ENCODE measurements around the gene GOLT1A. TPM values are rescaled to one million over a fixed set of nuclear protein-coding genes. Genes with fewer than 3 reads are reported as not detected.

Gene GOLT1A
- total RNA-seq, 1 experiment from 2014 or later = not detected

DNA sequence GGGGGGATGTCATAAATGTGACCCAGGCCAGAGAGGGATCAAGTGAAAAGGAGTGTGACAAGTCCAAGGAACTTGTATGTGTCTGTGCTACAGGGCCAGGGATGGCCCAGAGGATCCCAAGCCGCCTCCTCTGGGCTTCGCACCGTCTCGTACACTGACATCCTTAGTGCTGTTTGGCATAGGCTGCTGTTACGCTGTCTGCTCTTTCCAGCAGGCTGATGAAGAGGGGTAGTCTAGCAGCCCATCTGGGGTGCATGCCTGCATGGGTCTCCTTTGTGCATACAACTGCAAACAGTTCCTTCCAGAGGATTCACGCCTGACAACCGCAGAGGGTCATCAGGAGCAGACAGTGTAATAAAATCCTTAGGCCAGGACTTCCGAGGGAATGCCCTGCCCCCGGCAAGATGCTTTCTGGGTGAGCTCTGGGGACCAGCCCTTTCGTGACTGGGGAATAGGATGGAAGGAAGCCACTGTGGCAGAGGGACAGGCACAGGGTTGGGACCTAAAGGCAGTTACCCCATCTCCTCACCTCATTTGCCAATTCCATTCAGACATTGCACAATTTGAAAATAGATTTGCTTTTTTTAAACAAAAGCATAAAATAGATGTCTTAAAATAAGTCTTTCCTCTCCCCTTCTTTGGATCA is 6.3 kb upstream of the GOLT1A start:
- peak; percentile 66 for DNase-seq (ENCODE audit: low read depth)

DNA sequence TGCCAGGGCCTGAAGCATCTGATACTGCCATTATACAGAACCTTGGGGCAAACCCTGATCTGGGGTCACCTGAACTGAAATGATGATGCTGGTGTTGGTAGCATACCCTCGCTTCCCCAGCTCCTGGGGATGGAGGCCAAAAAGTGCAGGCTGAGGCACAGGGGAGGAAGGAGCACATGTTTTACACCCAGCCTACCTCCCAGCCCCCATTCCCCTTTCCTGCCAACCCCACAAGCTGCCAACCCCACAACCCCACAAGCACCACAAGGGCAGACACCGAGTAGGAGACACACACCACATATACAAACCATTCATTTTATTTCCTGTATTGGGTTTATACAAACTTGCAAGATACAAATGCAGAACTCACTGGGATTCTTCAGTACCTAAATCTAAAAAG is 4.8 kb upstream of the GOLT1A start:
- DNase-seq (ENCODE audit: low read depth) = no peak

DNA sequence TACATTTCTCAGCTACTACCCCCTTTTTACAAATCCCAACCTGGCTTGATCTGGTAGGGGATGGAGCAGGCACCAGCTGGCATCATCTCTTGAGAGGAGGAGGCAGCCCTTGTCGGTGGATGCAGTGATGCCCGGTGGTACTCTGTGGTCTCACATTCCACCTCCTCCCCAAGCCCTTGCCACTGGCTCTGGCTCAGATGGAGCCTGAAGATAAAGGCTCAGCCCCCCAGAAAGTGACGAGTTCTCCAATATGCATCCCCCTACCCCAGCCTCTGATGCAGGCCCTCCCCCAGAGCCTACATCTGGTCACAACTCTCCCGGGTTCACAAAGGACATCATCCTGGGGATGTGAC is 3.8 kb upstream of the GOLT1A start:
- DNase-seq (ENCODE audit: low read depth) = no peak

DNA sequence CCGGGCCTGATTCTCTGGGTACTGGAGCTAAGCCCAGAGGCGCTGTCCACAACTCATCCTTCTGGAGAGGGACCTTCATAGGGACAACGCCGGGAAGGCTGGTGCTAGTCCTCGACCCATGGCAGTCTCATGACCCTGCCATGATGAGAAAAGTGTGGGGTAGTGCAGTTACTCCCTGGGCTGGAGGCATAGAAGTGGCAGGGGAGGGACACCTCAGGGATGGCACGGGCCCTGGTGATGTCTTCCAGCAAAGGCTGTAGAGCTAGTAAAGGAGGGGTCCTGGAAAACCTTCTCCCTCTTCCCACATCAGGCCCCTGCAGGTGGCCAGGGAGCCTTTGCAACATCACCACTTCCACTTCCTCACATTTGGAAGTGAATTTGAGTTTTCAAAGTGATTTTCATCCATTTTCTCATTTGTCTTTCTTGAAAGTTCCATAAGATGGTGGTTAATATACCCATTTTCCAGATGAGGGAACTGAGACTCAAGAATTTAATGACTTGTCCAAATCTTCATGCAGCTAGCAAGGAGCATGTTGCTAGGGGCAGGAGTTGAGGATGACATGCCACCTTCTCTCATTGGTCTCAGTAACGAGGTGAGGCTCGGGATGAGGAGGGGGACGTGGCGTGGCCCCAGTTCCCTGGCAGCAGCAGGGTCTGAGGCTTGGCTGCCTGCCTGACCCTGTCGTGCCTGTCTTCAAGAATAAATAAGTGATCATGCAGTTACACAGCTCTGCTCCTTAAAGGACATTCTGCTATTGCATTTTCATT is 3.3 kb upstream of the GOLT1A start:
- DNase-seq (ENCODE audit: low read depth) = no peak

DNA sequence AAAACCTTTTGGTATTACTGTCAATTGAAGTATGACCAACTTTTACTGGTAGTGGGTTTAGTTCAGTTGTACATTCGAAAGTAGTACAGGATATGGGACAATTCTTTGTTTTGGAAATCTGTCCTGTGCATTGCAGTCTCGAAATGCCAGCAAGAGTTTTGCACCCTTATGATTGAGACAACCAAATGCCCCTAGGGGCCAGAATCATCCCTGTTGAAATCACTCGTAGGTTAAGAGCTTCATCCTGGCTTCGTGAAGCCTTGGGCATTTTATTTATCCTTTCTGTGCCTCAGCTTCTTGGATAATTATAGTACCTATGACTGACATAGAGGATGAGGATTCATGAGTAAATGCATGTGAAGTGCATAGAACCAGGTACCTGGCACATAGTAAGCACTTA is 2.4 kb upstream of the GOLT1A start:
- DNase-seq (ENCODE audit: low read depth) = no peak

DNA sequence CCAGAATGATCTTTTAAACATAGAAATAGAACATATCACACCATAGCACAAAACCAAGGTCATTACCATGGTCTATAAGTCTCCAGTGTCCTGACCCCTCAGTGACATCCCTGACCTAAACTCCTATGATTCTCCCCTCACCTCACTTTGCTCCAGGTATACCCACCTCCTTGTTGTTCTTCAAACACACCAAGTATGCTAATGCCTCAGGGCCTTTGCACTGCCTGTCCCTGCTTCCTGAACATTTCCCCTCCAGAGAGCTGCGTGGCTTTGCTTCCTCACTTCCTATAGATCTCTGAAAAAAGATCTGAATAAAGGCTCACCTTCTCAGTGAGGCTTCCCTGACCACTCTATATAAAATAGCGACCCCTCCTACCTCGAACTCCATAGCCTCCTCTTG is 1.1 kb downstream of the GOLT1A start:
- no peak for DNase-seq (ENCODE audit: low read depth)

DNA sequence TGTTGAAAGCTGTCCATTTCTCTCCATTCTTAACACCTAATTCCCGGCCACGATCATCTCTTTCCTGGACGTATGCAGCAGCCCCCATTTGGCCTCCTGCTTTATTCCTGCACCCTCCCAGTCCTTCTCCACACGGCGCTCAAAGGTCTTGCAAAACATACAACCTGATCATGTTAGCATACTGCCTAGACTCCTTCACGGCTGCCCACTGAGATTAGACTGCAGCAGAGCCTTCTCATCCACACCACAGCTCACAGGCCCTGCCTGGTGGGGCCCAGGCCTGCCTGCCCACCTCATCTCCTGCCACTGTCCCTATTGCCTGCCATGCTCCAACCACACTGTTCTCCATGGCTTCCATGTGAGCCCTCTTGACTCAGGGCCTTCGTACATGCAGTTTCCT is 2.7 kb downstream of the GOLT1A start:
- DNase-seq (ENCODE audit: low read depth) = no peak

DNA sequence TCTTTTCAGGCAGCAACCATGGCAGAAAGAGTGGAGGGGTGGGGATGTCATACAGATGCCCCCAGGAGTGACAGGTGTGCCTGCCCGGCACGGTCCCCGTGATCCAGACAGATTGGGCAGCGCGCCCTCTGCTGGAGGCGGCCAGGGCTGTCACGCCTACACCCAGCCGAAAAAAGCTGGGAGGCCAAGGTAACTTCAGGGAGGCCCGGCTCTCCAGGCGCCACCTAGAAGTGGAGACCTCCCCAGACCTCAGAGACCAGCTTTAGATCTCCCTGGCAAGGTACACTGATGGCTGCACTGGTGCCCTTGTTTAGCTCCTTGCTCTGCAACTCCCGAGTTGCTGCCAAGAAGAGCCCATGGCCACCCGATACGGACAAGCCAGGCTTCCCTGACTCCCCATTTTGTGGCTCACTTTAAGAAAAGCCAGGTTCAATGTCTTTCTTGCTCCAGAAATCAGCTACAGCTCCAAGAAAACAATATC is 6.6 kb downstream of the GOLT1A start:
- DNase-seq (ENCODE audit: low read depth) = peak; percentile 28

DNA sequence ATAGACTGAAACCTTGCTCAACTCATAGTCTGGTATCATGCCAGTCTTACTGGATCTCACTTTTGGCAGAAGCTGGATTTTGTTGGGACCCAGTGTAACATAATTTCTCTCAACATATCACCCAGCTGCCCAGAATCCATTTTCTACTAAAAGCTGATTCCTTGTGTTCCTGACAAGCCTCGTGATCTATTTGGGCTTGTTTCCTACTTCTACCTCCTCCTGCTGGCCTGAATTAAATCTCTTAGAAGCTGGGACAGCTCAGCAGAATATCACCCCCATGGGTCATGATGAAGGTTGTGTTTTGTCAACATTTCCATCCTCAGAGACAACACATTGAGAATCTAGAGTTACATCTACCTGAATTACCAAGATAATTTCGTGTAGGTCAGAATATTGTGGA is 7.7 kb downstream of the GOLT1A start:
- DNase-seq (ENCODE audit: low read depth) = peak; percentile 29

DNA sequence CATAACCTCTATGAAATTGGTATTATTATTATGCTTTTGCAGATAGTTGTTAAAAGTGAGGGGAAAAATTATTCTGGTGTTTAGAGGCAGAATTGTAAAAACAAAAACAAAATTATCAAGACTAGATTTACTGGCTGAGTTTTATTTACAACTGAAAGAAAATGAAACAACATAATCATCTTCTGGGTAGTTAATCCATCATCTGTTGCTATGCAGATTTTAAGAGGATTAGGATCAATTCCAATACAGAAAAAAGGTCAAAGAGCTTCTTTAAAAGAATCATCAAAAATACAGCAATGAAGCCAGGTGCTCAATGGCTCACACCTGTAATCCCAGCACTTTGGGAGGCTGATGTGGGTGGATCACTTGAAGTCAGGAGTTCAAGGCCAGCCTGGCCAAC is 8.3 kb downstream of the GOLT1A start:
- DNase-seq (ENCODE audit: low read depth) = no peak

DNA sequence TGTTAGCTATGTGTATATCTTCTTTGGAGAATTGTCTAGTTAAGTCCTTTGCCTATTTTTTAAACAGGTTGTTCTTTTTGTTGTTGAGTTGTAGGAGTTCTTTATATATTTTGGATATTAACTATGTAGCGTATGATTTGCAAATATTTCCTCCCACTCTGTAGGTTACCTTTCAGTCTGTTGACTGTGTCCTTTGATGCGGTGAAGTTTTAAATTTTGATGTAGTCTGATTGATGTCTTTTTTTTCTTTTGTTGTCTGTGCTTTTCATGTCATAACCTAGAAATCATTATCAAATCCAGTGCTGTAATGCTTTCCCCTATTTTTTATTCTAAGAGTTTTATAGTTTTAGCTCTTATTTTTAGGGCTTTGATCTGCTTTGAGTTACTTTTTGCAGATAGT is 8.8 kb downstream of the GOLT1A start:
- DNase-seq (ENCODE audit: low read depth) = no peak

DNA sequence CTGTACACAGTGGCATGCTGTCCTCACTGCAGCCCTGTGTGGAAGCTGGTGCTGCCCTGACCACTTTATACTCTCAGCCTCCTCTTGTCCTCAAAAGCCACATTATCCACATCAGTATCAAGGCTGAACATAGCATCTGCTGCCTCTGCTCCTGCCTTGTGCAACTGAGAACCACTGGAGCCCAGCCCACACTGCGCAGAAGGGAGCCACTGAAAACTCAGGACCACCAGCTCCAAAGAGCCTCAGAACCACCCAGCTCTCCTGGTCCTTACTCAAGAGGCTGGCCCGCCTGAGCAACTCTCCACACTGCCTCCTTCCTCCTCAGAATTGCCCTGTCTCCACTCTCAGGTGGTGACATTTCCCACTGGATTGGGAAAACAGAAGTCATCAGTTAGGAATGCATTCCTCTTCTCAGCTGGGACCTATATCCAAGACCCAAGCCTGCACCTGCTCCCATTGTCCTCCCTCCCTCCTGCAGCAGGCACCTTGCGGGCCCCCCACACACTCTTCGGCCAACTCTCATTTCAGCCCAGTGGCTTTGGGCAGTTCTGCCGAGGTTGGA is 10.5 kb downstream of the GOLT1A start:
- no peak for DNase-seq (ENCODE audit: low read depth)

DNA sequence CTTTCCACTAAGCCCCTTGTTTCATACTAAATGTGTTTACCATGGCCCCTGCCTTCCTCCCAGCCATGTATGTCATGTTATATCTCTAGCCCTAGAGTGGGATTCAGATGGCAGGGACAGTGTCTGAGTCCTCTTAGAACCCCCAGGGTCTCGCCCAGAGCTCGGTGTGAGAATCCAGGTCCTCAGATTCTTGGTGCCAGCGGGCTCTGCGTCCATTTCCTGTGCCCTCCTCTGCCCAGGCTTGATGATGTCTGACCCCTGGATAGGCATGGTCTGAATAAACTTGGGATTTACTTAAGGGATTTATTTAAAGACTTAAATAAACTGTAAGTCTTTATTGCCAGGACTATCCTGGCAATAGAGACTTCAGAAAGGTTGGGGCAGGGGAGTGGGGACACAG is 11.3 kb downstream of the GOLT1A start:
- DNase-seq (ENCODE audit: low read depth) = no peak

DNA sequence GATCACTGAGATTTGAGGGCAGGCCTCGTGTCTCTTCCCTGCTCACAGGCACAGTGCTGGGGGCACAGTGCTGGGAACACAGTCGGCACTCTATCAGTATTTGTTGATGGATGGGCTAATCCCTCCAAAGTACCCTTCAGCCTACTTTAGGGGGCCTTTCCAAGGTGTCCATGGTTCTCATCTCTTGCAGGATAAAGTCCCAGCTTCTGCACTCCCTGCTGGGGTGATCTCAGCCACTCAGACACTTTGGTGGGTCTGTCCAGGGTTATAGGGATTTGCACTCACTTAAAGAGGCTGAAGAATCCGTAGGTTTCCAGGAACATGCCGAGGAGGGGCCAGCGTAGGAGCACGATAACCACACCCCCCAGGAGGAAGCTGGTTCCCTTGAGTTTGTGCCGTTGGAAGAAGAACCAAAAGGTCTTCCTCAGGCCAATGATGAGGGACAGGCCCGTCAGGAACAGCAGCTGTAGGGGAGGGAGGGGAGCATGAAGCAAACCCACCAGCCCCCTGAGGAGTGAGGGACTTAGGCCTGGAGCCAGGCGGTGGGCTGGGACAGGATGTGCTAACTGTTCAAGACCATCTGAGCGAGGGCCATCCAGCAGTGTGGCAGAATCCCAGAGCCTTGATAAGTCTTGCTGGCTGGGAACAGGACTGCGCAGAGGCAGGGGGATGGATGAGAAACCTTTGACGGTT is 12.3 kb downstream of the GOLT1A start:
- no peak for DNase-seq (ENCODE audit: low read depth)

DNA sequence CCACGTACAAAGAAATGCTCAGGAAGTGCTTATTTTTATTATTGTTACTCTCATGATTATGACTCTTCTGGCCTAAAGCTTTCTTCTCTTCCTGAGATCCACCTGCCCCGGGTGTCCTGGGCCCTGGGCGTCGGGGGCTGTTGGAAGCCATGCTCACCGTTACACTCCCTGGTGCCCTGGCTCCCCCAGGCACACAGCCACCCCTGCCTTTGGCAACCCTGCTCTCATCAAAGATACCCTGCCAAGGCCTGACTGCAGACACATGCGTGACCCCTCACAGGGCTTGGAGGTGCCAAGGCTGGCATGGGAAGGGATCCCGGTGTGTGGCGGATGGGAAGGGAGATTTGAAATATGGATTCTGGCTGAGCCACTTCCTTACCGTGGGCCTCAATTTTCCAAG is 14.2 kb downstream of the GOLT1A start:
- no peak for DNase-seq (ENCODE audit: low read depth)

DNA sequence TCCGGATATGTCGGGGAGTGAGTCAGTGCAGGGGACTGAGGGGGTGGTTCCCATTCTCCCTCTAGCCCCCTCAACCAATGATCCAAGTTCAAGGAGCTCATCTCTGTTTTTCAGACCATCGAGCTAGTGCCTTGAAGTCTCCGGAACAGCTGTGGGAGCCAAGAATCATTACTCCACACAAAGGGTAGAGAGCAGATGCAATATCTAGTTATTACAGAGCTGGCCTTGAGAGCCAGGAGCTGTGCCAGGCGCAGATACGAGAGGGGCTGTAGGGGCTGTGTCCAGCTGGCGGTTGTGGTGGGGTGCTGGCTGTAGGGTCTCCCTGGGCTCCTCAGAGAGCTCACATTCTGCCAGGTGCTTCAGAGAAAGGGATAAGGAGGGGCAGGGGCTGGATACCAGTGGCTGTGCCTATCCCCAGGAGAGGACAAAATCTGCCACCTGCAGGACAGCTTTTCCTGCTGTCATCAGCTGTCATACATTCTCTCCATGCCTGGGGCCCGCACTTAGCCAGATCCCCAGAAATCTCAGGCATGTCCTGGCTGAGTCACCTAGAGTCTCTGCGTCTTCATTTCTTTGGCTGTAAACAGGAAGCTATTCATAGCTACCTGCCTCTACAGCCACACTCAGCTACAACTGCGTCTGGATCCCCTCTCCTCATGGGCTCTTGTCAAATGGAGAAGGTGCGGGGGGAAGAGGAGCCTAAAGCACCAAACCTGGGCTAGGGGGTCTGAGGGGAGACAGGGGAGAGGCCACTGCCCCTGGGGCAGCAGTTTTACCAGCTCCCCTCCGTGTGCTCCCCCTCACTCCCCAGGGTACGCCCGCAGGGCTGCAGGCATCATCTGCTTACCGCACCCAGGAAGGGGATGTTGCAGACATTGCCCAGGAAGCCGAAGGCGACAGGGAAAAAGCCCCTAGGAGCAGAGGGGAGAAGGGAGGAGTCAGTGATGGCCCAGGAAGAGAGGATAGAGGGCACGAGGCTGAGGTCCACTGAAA is 15.1 kb downstream of the GOLT1A start:
- peak; percentile 71 for DNase-seq (ENCODE audit: low read depth)

DNA sequence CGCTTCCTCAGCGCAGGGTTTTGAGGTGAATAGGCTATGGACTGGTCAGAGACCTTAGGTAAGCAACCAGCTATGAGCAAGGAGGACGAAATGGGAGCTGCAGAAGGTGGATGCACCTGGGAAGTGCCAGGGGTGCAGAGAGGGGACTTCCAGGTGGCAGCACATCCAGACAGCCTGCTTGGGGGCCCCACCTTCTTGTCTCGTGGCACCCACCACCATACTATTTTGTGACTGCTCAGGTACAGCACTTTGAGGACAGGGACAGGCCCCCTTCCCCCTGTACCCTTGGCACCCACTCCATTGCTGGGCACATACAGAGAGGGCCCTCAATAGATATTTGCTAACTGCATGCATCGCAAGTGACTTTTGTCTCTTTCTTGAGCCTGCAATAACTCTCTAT is 16.7 kb downstream of the GOLT1A start:
- no peak for DNase-seq (ENCODE audit: low read depth)

DNA sequence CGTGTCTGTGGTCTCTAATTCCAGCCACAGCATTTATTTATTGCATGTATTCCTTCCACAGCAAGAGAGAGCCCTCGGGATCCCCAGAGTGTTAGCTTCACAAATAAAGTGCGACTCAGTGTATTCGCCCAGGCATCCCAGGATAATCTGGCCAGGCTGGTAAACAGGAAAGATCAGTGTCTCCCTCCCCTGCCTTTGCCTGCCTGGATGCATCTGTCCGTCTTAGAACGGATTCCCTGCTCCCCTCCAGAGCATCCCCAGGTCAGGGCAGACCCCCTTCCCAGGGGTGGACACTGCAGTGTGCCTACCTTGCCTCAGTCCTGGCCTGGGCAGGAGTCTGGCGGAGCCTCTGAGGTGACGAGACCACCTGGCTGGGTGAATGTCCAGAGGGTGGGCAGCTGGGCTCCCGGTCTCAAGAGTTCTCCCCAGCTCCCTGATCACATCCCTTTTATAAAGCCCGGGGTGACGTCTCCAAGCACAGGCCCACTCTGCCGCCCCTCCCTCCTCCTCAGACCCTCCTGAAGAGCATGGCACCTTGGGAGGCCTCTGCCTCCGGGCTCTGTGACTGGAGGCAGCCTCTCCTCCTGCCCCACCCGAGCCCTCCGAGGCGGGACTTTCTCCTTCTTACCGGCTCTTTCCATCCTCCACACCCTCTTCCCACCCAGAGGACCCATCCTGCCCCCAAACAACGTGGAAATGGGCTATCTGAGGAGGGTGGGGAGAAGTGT is 17.6 kb downstream of the GOLT1A start, which contains the start of gene KISS1:
TSS of gene KISS1 (minus strand) at position 424 of the 728 bp plus-strand sequence. CDS start 3,615 bp downstream, outside the sequence.
- DNase-seq (ENCODE audit: low read depth) = no peak

DNA sequence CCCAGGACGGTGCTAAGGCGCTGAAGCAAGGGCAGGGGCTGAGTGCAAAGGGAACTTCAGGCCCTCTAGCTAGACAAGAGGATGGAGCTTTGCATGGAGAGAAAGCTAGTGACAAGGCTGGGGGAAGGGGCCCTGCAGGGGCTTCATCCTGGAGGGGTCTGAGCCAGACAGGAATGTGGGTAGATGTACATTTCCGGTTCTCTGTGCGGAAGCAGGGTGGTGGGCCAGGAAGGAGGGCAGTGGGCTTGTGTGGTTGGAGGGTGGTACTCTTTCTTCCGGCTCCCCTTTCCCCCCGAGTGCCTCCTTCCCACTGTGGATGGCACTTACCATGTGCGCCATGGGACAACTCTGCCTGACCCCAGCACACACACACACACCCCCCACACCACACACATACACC is 19.0 kb downstream of the GOLT1A start:
- DNase-seq (ENCODE audit: low read depth) = no peak

DNA sequence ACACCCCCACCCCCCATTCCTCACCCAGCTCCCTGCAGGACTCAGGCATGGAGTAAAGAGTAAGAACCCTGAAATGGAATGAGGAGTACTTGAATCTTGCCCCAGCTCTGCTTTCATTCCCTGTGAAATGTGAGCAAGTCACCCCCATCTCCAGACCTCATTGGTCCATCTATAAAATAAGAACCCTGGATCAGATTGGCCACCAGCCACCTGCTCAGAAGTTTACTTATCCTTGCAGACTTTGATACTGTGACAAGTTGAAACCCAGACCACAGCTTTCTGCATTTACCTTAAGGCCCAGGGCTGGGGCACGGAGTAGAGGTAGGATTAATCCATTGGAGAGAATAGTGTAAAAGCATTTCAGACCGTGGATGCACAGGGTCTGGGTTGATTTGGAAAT is 19.7 kb downstream of the GOLT1A start:
- no peak for DNase-seq (ENCODE audit: low read depth)
